Measurements from ENCODE around the gene RPL38. TPM values are rescaled to one million over a fixed set of nuclear protein-coding genes. Genes with fewer than 3 reads are reported as not detected.

The RPL38 gene
- total and polyA plus RNA-seq, 2 of the 4 experiments (the other 2 are of a cell fraction): 111 to 527 TPM

- H3K27ac ChIP-seq (ENCODE audit: insufficient read depth, low read length): no peak overlapping the region
- no peak overlapping the region for H3K9ac ChIP-seq (ENCODE audit: low read depth, low read length)
- in situ Hi-C loops (cut with MboI; ENCODE audit: low sequenced_read_pairs) (loop anchor here (25.0 kb wide), 1 partner anchor 921 kb away; the partner anchor contains the start of gene CPSF4L), intact Hi-C loops (cut with micrococcal nuclease) (no loop called here), dilution Hi-C loops (cut with HindIII; ENCODE audit: low sequenced_read_pairs, unreplicated experiment) (no loop called here)
- no peak overlapping the region for H4K91ac ChIP-seq (ENCODE audit: insufficient read depth, low read depth, low read length)
- H3K9me3 ChIP-seq (ENCODE audit: control insufficient read depth, insufficient read depth, low read length): no peaks in the 10 kb centered on the region
- H2AFZ ChIP-seq (replicated peaks; ENCODE audit: low read length, poor library complexity): no peak overlapping the region
- no TSS peak for BruUV-seq (replicated peaks)
- no peak overlapping the region for H2AK9ac ChIP-seq (replicated peaks; ENCODE audit: low read depth, low read length, poor library complexity)
- H3K9me1 ChIP-seq (ENCODE audit: insufficient read depth, low read length): no peaks in the 10 kb centered on the region
- H3K23ac ChIP-seq (ENCODE audit: low read depth, low read length): no peak overlapping the region
- H2BK120ac ChIP-seq (ENCODE audit: low read depth, low read length): no peak overlapping the region
- no peak overlapping the region for H4K8ac ChIP-seq (ENCODE audit: low read depth in 2 of 2, low read length in 2 of 2)
- H3K18ac ChIP-seq (ENCODE audit: low read depth, low read length): no peak overlapping the region
- TF ChIP-seq MAFK (IDR thresholded peaks at IDR 0.05; ENCODE audit: low read depth, low read length) (no peak), RAD21 (IDR thresholded peaks at IDR 0.05; ENCODE audit: low read length) (no peak), BHLHE40 (IDR thresholded peaks at IDR 0.05; ENCODE audit: low read depth, low read length) (no peak), RFX5 (IDR thresholded peaks at IDR 0.05; ENCODE audit: low read depth, low read length) (no peak), FOS (IDR thresholded peaks at IDR 0.05; ENCODE audit: low read depth, low read length) (no peak), ELK1 (IDR thresholded peaks at IDR 0.05; ENCODE audit: borderline replicate concordance, low read depth, low read length) (no peak), CTCF (conservative IDR thresholded peaks at IDR 0.05; ENCODE audit: low read depth, low read length) (no peak), CEBPB (IDR thresholded peaks at IDR 0.05; ENCODE audit: low read depth, low read length) (no peak), CHD1 (IDR thresholded peaks at IDR 0.05; ENCODE audit: low read depth, low read length) (no peak), RCOR1 (IDR thresholded peaks at IDR 0.05; ENCODE audit: insufficient replicate concordance, low read length) (no peak), POLR2A (IDR thresholded peaks at IDR 0.05; ENCODE audit: low read depth, low read length) (no peak), NFE2L2 (IDR thresholded peaks at IDR 0.05; ENCODE audit: low read depth, low read length) (no peak), MAZ (IDR thresholded peaks at IDR 0.05; ENCODE audit: borderline replicate concordance, low read depth, low read length) (no peak)
- ChIA-PET CTCF (no interaction called here), POLR2A (ENCODE audit: unreplicated experiment) (no interaction called here)
- H4K20me1 ChIP-seq (ENCODE audit: insufficient read depth, low read length): no peaks in the 10 kb centered on the region
- no peak for DNase-seq
- H3K56ac ChIP-seq (ENCODE audit: extremely low read depth, insufficient read depth, low read length): no peak overlapping the region
- no peak overlapping the region for H3K14ac ChIP-seq (replicated peaks; ENCODE audit: low read depth, low read length)
- H3K79me1 ChIP-seq (ENCODE audit: low read depth in 1 of 2, low read length in 2 of 2): no peaks in the 10 kb centered on the region
- no peak overlapping the region for H3K4ac ChIP-seq (ENCODE audit: low read depth, low read length)
- no peak overlapping the region for H2BK15ac ChIP-seq (ENCODE audit: low read depth, low read length)
- no peak overlapping the region for H4K5ac ChIP-seq (ENCODE audit: low read depth, low read length)
- WGBS, 2 experiments (ENCODE audit: extremely low coverage in 2 of 2, insufficient read length in 1 of 2): no CpG with 5 or more reads among the region's 9 CpGs
- H2BK20ac ChIP-seq (ENCODE audit: low read depth, low read length): no peak overlapping the region
- no peaks in the 10 kb centered on the region for H3K4me1 ChIP-seq (ENCODE audit: control insufficient read depth, insufficient read depth, low read length)
- no peak overlapping the region for H3K4me3 ChIP-seq (ENCODE audit: insufficient read depth, low read depth, low read length)
- H2BK5ac ChIP-seq (ENCODE audit: low read depth, low read length, poor library complexity, severe bottlenecking): no peak overlapping the region
- no peak overlapping the region for H3K4me2 ChIP-seq (ENCODE audit: low read depth, low read length)
- no peak for ATAC-seq (ENCODE audit: low read depth)
- H3K36me3 ChIP-seq (ENCODE audit: control insufficient read depth, insufficient read depth, low read length): no peaks in the 10 kb centered on the region
- H3K27me3 ChIP-seq (ENCODE audit: control insufficient read depth, insufficient read depth, low read length): no peaks in the 10 kb centered on the region; the same call in 1 of the 2 replicates
- no peak overlapping the region for H2AK5ac ChIP-seq (ENCODE audit: low read depth, low read length)
Measured at GRCh38 chr17:74183411-74183810, 20.1 kb upstream of the RPL38 start.
